ENCODE results near the gene NUP54.

The NUP54 gene

GRCh38 chr4:76067652-76068286 lies 80.4 kb downstream of the NUP54 start:
- no peaks in the 10 kb centered on the region for H3F3A ChIP-seq (ENCODE audit: insufficient read depth, low read length)
- H3K36me3 ChIP-seq (replicated peaks; ENCODE audit: insufficient read depth, low read length), result no peaks in the 10 kb centered on the region
- DNase-seq, result peak; percentile 83
- H3K9ac ChIP-seq (ENCODE audit: low read length), result no peak overlapping the region
- no peak overlapping the region for H3K27ac ChIP-seq (ENCODE audit: low read length)
- H3K27me3 ChIP-seq (replicated peaks; ENCODE audit: insufficient read depth, low read length), result no peaks in the 10 kb centered on the region
- no peaks in the 10 kb centered on the region for H3K79me2 ChIP-seq (ENCODE audit: low read length)
- no peak overlapping the region for H3K4me2 ChIP-seq (ENCODE audit: low read depth, low read length)
- no peaks in the 10 kb centered on the region for H3K4me1 ChIP-seq (ENCODE audit: low read length)
- TF ChIP-seq EZH2 (optimal IDR thresholded peaks at IDR 0.05; ENCODE audit: low read depth, low read length) (no peak), CTCF (IDR thresholded peaks at IDR 0.05; ENCODE audit: low read length) (peak; percentile 81)
- H3K4me3 ChIP-seq (ENCODE audit: low read length), result no peak overlapping the region
- no peaks in the 10 kb centered on the region for H4K20me1 ChIP-seq (ENCODE audit: insufficient read depth, low read length)
- H3K9me2 ChIP-seq (replicated peaks; ENCODE audit: insufficient read depth, low read length), result no peaks in the 10 kb centered on the region
- no peaks in the 10 kb centered on the region for H3K9me3 ChIP-seq (replicated peaks; ENCODE audit: insufficient read depth, low read length)
- no peak overlapping the region for H2AFZ ChIP-seq (ENCODE audit: low read length)

- no peaks in the 10 kb centered on the region for H3K27me3 ChIP-seq (replicated peaks; ENCODE audit: insufficient read depth, low read length)
- no peak overlapping the region for H3K4me3 ChIP-seq (ENCODE audit: low read length)
- H3K9me2 ChIP-seq (replicated peaks; ENCODE audit: insufficient read depth, low read length), result no peaks in the 10 kb centered on the region
- no peaks in the 10 kb centered on the region for H3K79me2 ChIP-seq (ENCODE audit: low read length)
- no peaks in the 10 kb centered on the region for H3K36me3 ChIP-seq (replicated peaks; ENCODE audit: insufficient read depth, low read length)
- no peaks in the 10 kb centered on the region for H3K9me3 ChIP-seq (replicated peaks; ENCODE audit: insufficient read depth, low read length)
- no peak overlapping the region for H2AFZ ChIP-seq (ENCODE audit: low read length)
- DNase-seq, result no peak
- H3F3A ChIP-seq (ENCODE audit: insufficient read depth, low read length), result no peaks in the 10 kb centered on the region
- no peaks in the 10 kb centered on the region for H3K4me1 ChIP-seq (ENCODE audit: low read length)
- TF ChIP-seq CTCF (IDR thresholded peaks at IDR 0.05; ENCODE audit: low read length), result no peak
- TF ChIP-seq EZH2 (optimal IDR thresholded peaks at IDR 0.05; ENCODE audit: low read depth, low read length), result no peak
- TF ChIP-seq EZH2phosphoT487 (IDR thresholded peaks at IDR 0.05; ENCODE audit: low read length), result no peak
- no peak overlapping the region for H3K4me2 ChIP-seq (ENCODE audit: low read depth, low read length)
- no peak overlapping the region for H3K9ac ChIP-seq (ENCODE audit: low read length)
- H3K27ac ChIP-seq (ENCODE audit: low read length), result no peak overlapping the region
- H4K20me1 ChIP-seq (ENCODE audit: insufficient read depth, low read length), result no peaks in the 10 kb centered on the region
These were observed 81.7 kb downstream of the NUP54 start for GRCh38 chr4:76066546-76066945.
